CD4-positive, alpha-beta T cell (primary cell): ENCODE data around the gene MLLT10. TPM values are rescaled to one million over a fixed set of nuclear protein-coding genes. Genes with fewer than 3 reads are reported as not detected.
A peak's percentile ranks its signal among the peaks of the same experiment; 100 is the strongest.
"Not testable (repeated sequence)": the region's sequence is repeated elsewhere in the genome, so short reads cannot be mapped to it uniquely, and the experiment has no call there.

Experiments
- ATAC-seq: fragments of 200-7000 bp; cut with Tn5 transposase; one replicate; pipeline ENCODE4 v1.10.0; 2022; ENCODE audit warnings: mild to moderate bottlenecking; ENCODE audit not compliant: poor library complexity
- CTCF ChIA-PET: fragments of 350-600 bp; sonication (Branson Sonifier 250); formaldehyde crosslinking; loops from one replicate; lab custom pipeline; 2021; ENCODE audit warnings: antibody characterized with exemption, inconsistent platforms; lab: Charles Lee
- POLR2A ChIA-PET: fragments of 350-600 bp; sonication (Branson Sonifier 250); formaldehyde crosslinking; loops from one replicate; lab custom pipeline; 2021; ENCODE audit warnings: antibody characterized with exemption, inconsistent platforms; lab: Charles Lee
- DNase-seq, 14 experiments: peaks; one replicate each; pipeline ENCODE4 v3.0.0-alpha.2; 2013 to 2020; ENCODE audit warnings: mixed read lengths in 2 of 14
- H3K27ac ChIP-seq, 2 donors: one replicate each; pipeline versions ENCODE4 v1.5.1 to v1.7.0; 2013; ENCODE audit warnings: low read length in 2 of 2, low read depth in 1 of 2, mild to moderate bottlenecking in 1 of 2
- H3K27me3 ChIP-seq, 2 experiments: 1 replicate in 1 of 2; 2 replicates in 1 of 2; pipeline versions ENCODE4 v1.6.1 to v1.7.0; 2013; ENCODE audit warnings: low read length in 2 of 2, control low read depth in 1 of 2, mild to moderate bottlenecking in 1 of 2, moderate library complexity in 1 of 2; ENCODE audit not compliant: insufficient read depth in 2 of 2, control insufficient read depth in 1 of 2
- H3K36me3 ChIP-seq: one replicate; pipeline ENCODE4 v1.6.1; 2013; ENCODE audit warnings: low read length, control low read depth; ENCODE audit not compliant: insufficient read depth
- H3K4me1 ChIP-seq: one replicate; pipeline ENCODE4 v1.6.1; 2013; ENCODE audit warnings: low read length, control low read depth; ENCODE audit not compliant: insufficient read depth
- H3K4me3 ChIP-seq: one replicate; pipeline ENCODE4 v1.5.1; 2013; ENCODE audit warnings: mild to moderate bottlenecking, low read length, moderate library complexity
- H3K9me3 ChIP-seq, 2 experiments: 1 replicate in 1 of 2; 2 replicates in 1 of 2; pipeline versions ENCODE4 v1.6.1 to v1.7.0; 2013; ENCODE audit warnings: low read length in 2 of 2, mild to moderate bottlenecking in 2 of 2, control low read depth in 1 of 2, moderate library complexity in 1 of 2; ENCODE audit not compliant: control insufficient read depth in 1 of 2, insufficient read depth in 1 of 2
- H3K27ac Mint-ChIP-seq: one replicate; pipeline ENCODE4 v1.8.0; 2020; ENCODE audit warnings: mixed read lengths
- H3K27me3 Mint-ChIP-seq: one replicate; pipeline ENCODE4 v1.8.0; 2021; ENCODE audit warnings: mixed read lengths
- H3K36me3 Mint-ChIP-seq: one replicate; pipeline ENCODE4 v1.8.0; 2021; ENCODE audit warnings: low read depth, mixed read lengths
- H3K4me1 Mint-ChIP-seq: one replicate; pipeline ENCODE4 v1.8.0; 2021; ENCODE audit warnings: low read depth, mixed read lengths
- H3K4me3 Mint-ChIP-seq: one replicate; pipeline ENCODE4 v1.8.0; 2020; ENCODE audit warnings: mild to moderate bottlenecking, mixed read lengths
- H3K9me3 Mint-ChIP-seq: one replicate; pipeline ENCODE4 v1.8.0; 2020; ENCODE audit warnings: mixed read lengths
- intact Hi-C, 2 experiments: fragments of 100-400 bp; cut with DNase I in 1 of 2; cut with micrococcal nuclease in 1 of 2; formaldehyde crosslinking; loops; one replicate each; pipeline versions ENCODE4 v1.15.1 to v1.9.0; 2023 to 2025; cut with DNase I, micrococcal nuclease
- total RNA-seq, 174 experiments: library from RNA in 2 of 174; stranded (reverse) in 2 of 174; gene quantifications; one replicate each; pipeline ENCODE4 v1.2.3 and lab custom pipeline; 2021 to 2026
- TF ChIP-seq, protein P1 (sequence below): fragments of 200-600 bp; IDR thresholded peaks from one replicate; pipeline ENCODE4 v1.8.0; 2022; ENCODE audit warnings: antibody characterized with exemption, mild to moderate bottlenecking

The MLLT10 gene
- total RNA-seq, 2 experiments from 2014 or later: 46.0 to 64.1 TPM

DNA sequence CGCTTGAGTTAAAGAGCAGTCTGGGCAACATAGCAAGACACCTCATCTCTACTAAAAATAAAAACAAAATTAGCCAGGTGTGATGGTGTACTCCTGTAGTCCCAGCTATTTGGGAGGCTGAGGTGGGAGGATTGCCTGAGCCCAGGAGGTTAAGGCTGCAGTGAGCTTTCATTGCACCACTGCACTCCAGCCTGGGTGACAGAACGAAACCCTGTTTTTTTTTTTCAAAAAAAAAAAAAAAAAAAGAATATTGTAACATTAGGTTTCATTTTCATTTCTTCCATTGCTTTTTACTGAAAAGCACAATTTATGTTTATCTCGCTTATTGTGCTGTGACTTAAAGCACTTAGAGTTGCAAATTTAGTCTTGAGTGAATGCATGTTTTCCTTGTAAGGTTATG lies 80.0 kb downstream of the MLLT10 start:
- no peaks in the 10 kb centered on the region for H3K27me3 ChIP-seq
- no peaks in the 10 kb centered on the region for H3K9me3 ChIP-seq
- H3K4me1 ChIP-seq: peaks cover 7% of the 10 kb centered on the region
- Mint-ChIP-seq H3K4me1 (peaks cover 42% of the 10 kb centered on the region), H3K9me3 (no peaks in the 10 kb centered on the region), H3K27ac (no peak overlapping the region), H3K27me3 (no peaks in the 10 kb centered on the region), H3K4me3 (no peak overlapping the region), H3K36me3 (peaks cover 58% of the 10 kb centered on the region)
- CTCF ChIA-PET: no interaction called here
- H3K27ac ChIP-seq: no peak overlapping the region
- intact Hi-C loops: loop anchor here in 1 of 2 experiments (10.0 kb wide), 1 partner anchor 59 kb away; no protein-coding TSS in a partner anchor
- ATAC-seq (no peak), DNase-seq (peak in 1 of 14 experiments; percentile 11)
- TF ChIP-seq, protein P1, sequence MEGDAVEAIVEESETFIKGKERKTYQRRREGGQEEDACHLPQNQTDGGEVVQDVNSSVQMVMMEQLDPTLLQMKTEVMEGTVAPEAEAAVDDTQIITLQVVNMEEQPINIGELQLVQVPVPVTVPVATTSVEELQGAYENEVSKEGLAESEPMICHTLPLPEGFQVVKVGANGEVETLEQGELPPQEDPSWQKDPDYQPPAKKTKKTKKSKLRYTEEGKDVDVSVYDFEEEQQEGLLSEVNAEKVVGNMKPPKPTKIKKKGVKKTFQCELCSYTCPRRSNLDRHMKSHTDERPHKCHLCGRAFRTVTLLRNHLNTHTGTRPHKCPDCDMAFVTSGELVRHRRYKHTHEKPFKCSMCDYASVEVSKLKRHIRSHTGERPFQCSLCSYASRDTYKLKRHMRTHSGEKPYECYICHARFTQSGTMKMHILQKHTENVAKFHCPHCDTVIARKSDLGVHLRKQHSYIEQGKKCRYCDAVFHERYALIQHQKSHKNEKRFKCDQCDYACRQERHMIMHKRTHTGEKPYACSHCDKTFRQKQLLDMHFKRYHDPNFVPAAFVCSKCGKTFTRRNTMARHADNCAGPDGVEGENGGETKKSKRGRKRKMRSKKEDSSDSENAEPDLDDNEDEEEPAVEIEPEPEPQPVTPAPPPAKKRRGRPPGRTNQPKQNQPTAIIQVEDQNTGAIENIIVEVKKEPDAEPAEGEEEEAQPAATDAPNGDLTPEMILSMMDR: no peak
- peaks cover 2% of the 10 kb centered on the region for H3K36me3 ChIP-seq
- no peak overlapping the region for H3K4me3 ChIP-seq
- POLR2A ChIA-PET: no interaction called here

DNA sequence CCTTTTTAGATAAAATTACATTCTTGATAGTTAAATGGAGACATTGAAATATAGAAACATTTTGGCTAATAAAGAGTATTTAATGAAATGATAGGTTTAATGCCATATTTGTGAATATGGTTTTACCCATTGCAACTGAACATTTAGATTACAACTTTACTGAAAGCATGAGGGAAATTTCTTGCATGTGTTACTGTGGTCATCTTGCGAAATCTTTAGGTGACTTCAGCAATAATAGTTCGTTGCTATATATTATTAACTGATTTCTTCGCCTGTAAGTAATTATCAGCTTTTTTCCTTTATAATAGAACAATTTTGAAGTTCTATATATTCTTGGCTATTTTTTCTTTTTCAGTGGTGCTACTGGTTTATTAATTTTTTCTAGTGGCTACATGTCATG lies 83.2 kb downstream of the MLLT10 start:
- Histone ChIP-seq H3K4me1 (peaks cover 7% of the 10 kb centered on the region), H3K27me3 (no peaks in the 10 kb centered on the region), H3K36me3 (peaks cover under 1% of the 10 kb centered on the region), H3K9me3 (no peaks in the 10 kb centered on the region), H3K4me3 (no peak overlapping the region), H3K27ac (no peak overlapping the region)
- Mint-ChIP-seq H3K27me3 (no peaks in the 10 kb centered on the region), H3K4me3 (no peak overlapping the region), H3K4me1 (peaks cover 20% of the 10 kb centered on the region), H3K36me3 (peaks cover 48% of the 10 kb centered on the region), H3K27ac (no peak overlapping the region), H3K9me3 (no peaks in the 10 kb centered on the region)
- DNase-seq (no peak), ATAC-seq (no peak)
- POLR2A ChIA-PET: no interaction called here
- TF ChIP-seq, protein P1: no peak
- intact Hi-C loops: loop anchor here in 1 of 2 experiments (10.0 kb wide), 1 partner anchor 62 kb away; no protein-coding TSS in a partner anchor
- CTCF ChIA-PET: no interaction called here

DNA sequence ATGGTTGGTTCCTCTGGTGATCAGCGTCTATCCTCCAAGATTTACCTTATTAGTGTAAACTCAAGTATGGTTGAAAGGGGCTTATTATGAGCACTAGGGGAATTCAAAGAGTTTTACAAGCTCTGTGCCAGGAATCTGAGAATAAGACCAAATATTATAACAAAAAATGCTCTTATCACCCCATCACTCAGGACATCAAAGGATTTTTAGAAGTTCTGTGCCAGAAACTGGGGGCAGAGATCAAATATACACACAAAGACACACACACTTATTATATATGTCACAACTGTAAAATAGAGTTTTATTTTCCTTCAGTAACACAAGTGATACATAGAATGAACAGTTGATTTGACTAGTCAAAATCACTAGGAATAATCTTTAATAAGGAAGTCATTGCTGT lies 89.3 kb downstream of the MLLT10 start:
- Mint-ChIP-seq H3K27me3 (no peaks in the 10 kb centered on the region), H3K9me3 (no peaks in the 10 kb centered on the region), H3K36me3 (peaks cover 73% of the 10 kb centered on the region), H3K4me3 (no peak overlapping the region), H3K4me1 (peaks cover 19% of the 10 kb centered on the region), H3K27ac (no peak overlapping the region)
- Histone ChIP-seq H3K4me1 (no peaks in the 10 kb centered on the region), H3K4me3 (no peak overlapping the region), H3K27ac (no peak overlapping the region), H3K36me3 (peaks cover 24% of the 10 kb centered on the region), H3K27me3 (no peaks in the 10 kb centered on the region), H3K9me3 (no peaks in the 10 kb centered on the region)
- ChIA-PET POLR2A (interaction anchor here (0.6 kb wide), 1 partner anchor 250 kb away, joined by 3 read pairs; no protein-coding TSS in a partner anchor), CTCF (no interaction called here)
- TF ChIP-seq, protein P1: no peak
- intact Hi-C loops: no loop called here
- DNase-seq (no peak), ATAC-seq (no peak)

DNA sequence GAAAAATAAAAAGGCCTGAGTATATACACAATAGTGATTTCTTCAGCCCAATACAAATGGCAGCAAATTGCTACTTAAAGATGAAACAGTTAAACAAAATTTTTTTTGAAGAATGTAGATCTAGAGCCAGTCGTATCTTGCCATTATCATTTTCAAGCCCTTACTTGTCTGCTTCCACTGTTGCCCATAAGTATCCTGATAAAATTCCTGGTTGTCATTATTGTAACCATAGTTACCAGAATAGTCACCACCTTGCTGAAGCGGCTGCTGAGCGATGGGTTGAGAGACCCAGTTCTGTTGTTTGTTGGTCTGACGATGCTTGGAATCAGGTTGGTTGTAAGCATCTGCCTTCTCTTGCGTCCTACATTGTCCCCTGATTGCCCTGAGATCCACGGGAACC lies 90.4 kb downstream of the MLLT10 start:
- CTCF ChIA-PET, H3K27ac Mint-ChIP-seq: not testable (repeated sequence)

More for the DNA sequence above, 90.4 kb downstream of the MLLT10 start:
- H3K9me3 ChIP-seq, H3K27me3 Mint-ChIP-seq, H3K27me3 ChIP-seq, H3K4me3 Mint-ChIP-seq, ATAC-seq, DNase-seq, intact Hi-C loops, H3K9me3 Mint-ChIP-seq, H3K27ac ChIP-seq, POLR2A ChIA-PET, H3K4me1 ChIP-seq, H3K4me3 ChIP-seq: not testable (repeated sequence)
- H3K4me1 Mint-ChIP-seq: peaks cover 20% of the 10 kb centered on the region
- H3K36me3 ChIP-seq: peaks cover 24% of the 10 kb centered on the region
- H3K36me3 Mint-ChIP-seq: peaks cover 65% of the 10 kb centered on the region
